ENCODE data around the gene RNF7. TPM values are rescaled to one million over a fixed set of nuclear protein-coding genes. Genes with fewer than 3 reads are reported as not detected.

The RNF7 gene
- total and polyA plus RNA-seq, 2 donors (not counting 3 experiments of a cell fraction or from before 2014, with no cell fraction given): 120 to 136 TPM

DNA sequence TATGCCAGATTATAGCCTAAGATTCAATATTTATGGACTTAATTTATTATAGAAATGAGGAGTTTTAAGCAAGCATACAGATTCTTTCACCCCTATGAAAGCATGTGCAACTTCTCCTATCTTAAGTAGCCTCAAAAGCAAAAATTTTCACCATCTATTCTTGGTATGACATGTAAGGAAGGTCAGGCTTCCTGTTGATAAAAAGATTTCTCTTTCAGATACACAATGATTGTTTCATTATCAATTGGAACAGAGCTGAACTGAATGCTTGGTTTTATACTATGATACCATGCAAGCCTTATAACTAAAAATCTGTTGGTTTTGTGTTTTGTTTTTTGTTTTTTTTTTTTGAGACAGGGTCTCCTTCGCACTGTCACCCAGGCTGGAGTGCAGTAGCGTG is 29.0 kb downstream of the RNF7 start:
- no peak for FAIRE-seq
- Histone ChIP-seq H3K4me1 (ENCODE audit: control insufficient read depth, extremely low read depth, insufficient read depth, low read length) (peaks cover 3% of the 10 kb centered on the region), H3K4me2 (ENCODE audit: insufficient read depth, low read length) (no peak overlapping the region), H3K4me3 (replicated peaks in 1 of 3; ENCODE audit: insufficient read depth in 1 of 3, low read depth in 1 of 3, low read length in 3 of 3) (no peak overlapping the region), H3K27ac (ENCODE audit: insufficient read depth, low read depth, low read length) (no peak overlapping the region), H3K79me2 (ENCODE audit: control insufficient read depth, insufficient read depth, low read length) (no peaks in the 10 kb centered on the region), H2AFZ (ENCODE audit: low read depth, low read length) (no peak overlapping the region), H3K27me3 (ENCODE audit: control insufficient read depth in 2 of 2, insufficient read depth in 2 of 2, low read length in 2 of 2) (peaks cover 0 to 4% of the 10 kb centered on the region in 2 experiments), H3K9me3 (replicated peaks; ENCODE audit: control insufficient read depth, insufficient read depth, low read length) (no peaks in the 10 kb centered on the region), H4K20me1 (replicated peaks; ENCODE audit: control insufficient read depth, extremely low read depth, insufficient read depth, low read length) (no peaks in the 10 kb centered on the region), H3K9me1 (replicated peaks; ENCODE audit: control insufficient read depth, extremely low read depth, insufficient read depth, low read length) (no peaks in the 10 kb centered on the region), H3K9ac (replicated peaks; ENCODE audit: extremely low read depth, insufficient read depth, low read length) (no peak overlapping the region), H3K36me3 (ENCODE audit: control insufficient read depth in 2 of 2, extremely low read depth in 1 of 2, insufficient read depth in 2 of 2, low read length in 2 of 2) (no peaks in the 10 kb centered on the region)
- DNase-seq (ENCODE audit: low read depth, low spot score): no peak
- no TSS peak for BruUV-seq (replicated peaks)
- ChIA-PET POLR2A (no interaction called here), CTCF (interaction anchor here (1.5 kb wide), 1 partner anchor 12 kb away, joined by 5 read pairs; no protein-coding TSS in a partner anchor)
- TF ChIP-seq MYC (IDR thresholded peaks at IDR 0.05; ENCODE audit: low read depth, low read length): no peak
- TF ChIP-seq EZH2 (IDR thresholded peaks at IDR 0.05; ENCODE audit: borderline replicate concordance, low read depth, low read length, severe bottlenecking): no peak
- TF ChIP-seq JUN (IDR thresholded peaks at IDR 0.05; ENCODE audit: borderline replicate concordance, insufficient read depth, insufficient read length, low read depth): no peak
- TF ChIP-seq, protein P1, sequence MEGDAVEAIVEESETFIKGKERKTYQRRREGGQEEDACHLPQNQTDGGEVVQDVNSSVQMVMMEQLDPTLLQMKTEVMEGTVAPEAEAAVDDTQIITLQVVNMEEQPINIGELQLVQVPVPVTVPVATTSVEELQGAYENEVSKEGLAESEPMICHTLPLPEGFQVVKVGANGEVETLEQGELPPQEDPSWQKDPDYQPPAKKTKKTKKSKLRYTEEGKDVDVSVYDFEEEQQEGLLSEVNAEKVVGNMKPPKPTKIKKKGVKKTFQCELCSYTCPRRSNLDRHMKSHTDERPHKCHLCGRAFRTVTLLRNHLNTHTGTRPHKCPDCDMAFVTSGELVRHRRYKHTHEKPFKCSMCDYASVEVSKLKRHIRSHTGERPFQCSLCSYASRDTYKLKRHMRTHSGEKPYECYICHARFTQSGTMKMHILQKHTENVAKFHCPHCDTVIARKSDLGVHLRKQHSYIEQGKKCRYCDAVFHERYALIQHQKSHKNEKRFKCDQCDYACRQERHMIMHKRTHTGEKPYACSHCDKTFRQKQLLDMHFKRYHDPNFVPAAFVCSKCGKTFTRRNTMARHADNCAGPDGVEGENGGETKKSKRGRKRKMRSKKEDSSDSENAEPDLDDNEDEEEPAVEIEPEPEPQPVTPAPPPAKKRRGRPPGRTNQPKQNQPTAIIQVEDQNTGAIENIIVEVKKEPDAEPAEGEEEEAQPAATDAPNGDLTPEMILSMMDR (IDR thresholded peaks at IDR 0.05; ENCODE audit: extremely low read depth in 1 of 2, insufficient read depth in 1 of 2, low read depth in 1 of 2, low read length in 2 of 2): no peak
- TF ChIP-seq POLR2AphosphoS5 (IDR thresholded peaks at IDR 0.05; ENCODE audit: insufficient read depth, low read depth, low read length): no peak
- TF ChIP-seq, protein P2, sequence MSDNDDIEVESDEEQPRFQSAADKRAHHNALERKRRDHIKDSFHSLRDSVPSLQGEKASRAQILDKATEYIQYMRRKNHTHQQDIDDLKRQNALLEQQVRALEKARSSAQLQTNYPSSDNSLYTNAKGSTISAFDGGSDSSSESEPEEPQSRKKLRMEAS (IDR thresholded peaks at IDR 0.05; ENCODE audit: insufficient read depth, insufficient read length): no peak
- intact Hi-C loops (cut with micrococcal nuclease): no loop called here
- dilution Hi-C loops (cut with MboI; ENCODE audit: extremely low pct_ligation_motif_present, low sequenced_read_pairs): no loop called here
